Stimulated activated CD8-positive, alpha-beta memory T cell treated with anti-CD3 and anti-CD28 coated beads, Interleukin-7, amount 100 ng/mL, for 48 hours (primary cell): ENCODE data around the gene HOXD8.

Experiments
- DNase-seq, 2 donors: peaks; one replicate each; pipeline ENCODE4 v3.0.0-alpha.2; 2020; ENCODE audit warnings: low read depth in 1 of 2; ENCODE audit errors: extremely low read depth in 1 of 2

The HOXD8 gene

GRCh38 chr2:176128172-176128981 is 1.1 kb upstream of the HOXD8 start:
- no peak for DNase-seq

DNA sequence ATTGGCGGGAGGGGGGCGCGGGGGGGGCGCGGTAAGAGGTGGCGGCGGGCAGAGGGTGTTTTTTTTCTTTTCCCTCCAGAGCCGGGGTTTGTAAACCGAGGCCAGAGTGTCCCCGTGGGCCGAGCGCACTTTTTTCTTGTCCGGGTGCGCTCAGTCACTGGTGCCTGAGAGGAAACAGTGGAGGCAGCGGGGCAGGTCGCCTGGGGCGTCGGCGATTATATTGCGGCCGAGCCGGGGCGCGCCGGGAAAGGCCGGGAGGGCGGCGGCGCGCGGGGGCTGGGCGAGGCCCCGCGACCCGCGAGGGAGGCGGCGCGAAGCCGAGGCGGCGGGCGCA is 275 bp downstream of the HOXD8 start:
- DNase-seq = no peak

DNA sequence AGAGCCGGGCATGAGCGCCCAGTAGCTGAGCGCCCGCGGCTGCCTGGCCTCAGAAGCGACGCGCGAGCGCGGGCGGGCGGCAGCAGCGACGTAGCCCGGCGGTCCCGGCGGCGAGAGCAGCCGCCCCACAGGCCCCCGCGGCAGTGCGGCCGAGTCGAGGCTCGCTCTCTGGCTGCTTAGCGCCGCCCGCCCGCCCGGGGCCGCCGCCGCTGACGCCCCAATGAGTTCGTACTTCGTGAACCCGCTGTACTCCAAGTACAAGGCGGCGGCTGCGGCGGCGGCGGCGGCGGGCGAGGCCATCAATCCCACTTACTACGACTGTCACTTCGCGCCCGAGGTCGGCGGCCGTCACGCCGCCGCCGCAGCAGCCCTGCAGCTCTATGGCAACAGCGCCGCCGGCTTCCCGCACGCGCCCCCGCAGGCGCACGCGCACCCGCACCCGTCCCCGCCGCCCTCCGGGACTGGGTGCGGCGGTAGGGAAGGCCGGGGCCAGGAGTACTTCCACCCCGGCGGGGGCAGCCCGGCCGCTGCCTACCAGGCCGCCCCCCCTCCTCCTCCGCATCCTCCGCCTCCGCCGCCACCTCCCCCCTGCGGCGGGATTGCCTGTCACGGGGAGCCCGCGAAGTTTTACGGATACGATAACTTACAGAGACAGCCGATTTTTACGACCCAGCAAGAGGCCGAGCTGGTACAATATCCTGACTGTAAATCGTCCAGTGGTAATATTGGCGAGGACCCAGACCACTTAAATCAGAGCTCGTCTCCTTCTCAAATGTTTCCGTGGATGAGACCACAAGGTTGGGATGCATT is 847 bp downstream of the HOXD8 start:
- DNase-seq = no peak

DNA sequence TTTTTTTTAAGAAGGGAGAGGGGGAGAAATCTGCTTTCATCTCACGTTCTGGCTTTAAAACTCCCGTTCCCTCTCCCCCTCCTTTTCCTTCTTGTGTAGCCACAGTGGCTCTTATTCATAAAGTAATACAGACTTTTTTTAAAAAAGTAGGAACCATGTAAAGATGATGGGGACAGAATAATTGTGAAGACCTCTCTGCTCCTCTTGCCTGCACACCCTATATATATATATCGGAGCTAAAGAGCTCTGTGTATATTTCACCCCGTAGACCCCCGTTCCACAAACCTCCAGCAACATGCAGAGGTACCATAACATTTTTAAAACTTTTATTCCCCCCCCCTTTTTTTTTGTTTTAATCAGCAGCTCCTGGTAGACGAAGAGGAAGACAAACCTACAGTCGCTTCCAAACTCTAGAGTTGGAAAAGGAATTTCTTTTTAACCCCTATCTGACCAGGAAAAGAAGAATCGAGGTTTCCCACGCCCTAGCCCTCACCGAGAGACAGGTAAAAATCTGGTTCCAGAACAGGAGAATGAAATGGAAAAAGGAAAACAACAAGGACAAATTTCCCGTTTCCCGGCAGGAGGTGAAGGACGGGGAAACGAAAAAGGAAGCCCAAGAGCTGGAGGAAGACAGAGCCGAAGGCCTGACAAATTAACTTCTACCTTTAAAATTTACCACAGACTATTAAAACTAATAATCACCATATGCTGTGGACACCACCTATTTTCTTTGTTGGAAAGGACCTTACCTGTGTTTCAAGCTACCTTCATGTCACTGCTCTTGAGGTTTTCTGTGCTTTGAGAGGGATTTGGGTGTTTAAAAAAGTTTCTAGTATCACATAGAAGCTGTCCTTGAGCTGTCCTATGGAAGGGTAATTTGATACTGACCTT is 1.7 kb downstream of the HOXD8 start:
- DNase-seq = no peak

GRCh38 chr2:176131848-176132158 is 2.3 kb downstream of the HOXD8 start:
- no peak for DNase-seq

GRCh38 chr2:176132205-176133171 is 3.0 kb downstream of the HOXD8 start:
- no peak for DNase-seq

- DNase-seq = no peak
Measured at GRCh38 chr2:176133389-176133788, 3.9 kb downstream of the HOXD8 start.

DNA sequence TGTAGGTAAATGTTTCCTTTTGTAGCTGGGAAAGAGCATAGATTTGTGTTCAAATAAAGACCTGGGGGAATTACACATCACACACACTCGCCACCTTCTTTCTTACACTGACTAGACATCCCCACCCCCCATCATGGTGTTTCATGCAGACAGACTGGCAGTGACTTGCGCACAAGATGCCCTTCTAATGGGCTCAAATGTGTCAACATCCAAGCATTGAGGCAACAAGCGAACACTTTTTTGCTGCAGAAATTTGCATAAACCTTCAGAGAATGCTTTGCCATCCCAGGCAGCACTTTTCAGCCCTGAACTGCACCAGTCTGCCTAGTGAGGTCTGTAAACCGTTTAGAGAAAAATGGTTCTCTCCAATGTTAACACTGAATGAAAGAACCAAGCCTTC is 4.5 kb downstream of the HOXD8 start:
- DNase-seq = no peak

GRCh38 chr2:176135035-176135440 is 5.5 kb downstream of the HOXD8 start:
- DNase-seq = no peak

GRCh38 chr2:176136374-176137251 is 7.1 kb downstream of the HOXD8 start:
- DNase-seq = no peak

GRCh38 chr2:176137252-176137580 is 7.7 kb downstream of the HOXD8 start:
- no peak for DNase-seq

DNA sequence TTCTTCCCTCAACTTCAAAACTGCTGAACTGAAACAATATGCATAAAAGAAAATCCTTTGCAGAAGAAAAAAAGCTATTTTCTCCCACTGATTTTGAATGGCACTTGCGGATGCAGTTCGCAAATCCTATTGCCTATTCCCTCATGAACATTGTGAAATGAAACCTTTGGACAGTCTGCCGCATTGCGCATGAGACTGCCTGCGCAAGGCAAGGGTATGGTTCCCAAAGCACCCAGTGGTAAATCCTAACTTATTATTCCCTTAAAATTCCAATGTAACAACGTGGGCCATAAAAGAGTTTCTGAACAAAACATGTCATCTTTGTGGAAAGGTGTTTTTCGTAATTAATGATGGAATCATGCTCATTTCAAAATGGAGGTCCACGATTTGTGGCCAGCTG is 8.4 kb downstream of the HOXD8 start:
- no peak for DNase-seq

- no peak for DNase-seq
Measured at GRCh38 chr2:176138526-176138922, 9.0 kb downstream of the HOXD8 start.

GRCh38 chr2:176138923-176139660 is 9.6 kb downstream of the HOXD8 start:
- DNase-seq = no peak

GRCh38 chr2:176139661-176140512 is 10.4 kb downstream of the HOXD8 start:
- no peak for DNase-seq

DNA sequence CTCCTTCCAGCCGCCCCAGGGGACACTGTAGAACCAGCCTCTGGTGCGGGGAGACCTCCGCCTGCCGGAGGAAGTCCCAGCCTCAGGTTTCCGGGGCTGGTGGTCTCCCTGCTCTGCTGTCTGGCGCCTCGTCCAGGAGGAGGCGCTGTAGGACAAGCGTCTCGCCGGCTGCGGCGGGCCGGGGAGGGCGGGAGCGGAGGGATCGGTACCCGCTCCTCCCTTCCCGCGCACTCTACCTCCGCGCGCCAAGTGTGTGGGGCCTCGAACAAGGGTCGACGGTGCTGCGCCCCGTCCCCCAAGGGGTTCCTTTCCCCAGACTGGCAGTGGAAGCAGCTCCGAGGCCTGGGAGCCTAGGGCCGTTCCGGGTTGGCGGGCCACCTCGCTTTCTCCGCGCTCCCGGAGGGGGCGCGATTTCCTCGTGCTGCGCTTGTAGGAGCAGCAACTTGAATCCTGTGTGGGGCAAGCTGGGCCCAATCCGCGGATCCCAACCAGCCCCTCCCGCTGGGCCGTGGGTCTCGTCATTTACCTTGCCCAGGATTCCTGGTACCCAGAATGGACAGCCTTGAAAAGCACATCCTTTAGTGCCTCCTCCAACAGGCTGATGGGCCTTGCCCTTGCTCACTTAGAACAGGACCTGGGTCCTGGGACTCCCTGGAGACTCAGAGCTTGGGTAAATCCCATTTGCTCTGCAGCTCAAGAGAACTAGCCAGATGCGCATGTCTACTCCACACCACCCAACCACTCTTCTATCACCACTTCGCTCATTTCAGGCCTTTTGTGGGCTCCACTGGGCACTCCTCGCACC is 11.2 kb downstream of the HOXD8 start:
- peak; percentile 40 to 53 for DNase-seq

DNA sequence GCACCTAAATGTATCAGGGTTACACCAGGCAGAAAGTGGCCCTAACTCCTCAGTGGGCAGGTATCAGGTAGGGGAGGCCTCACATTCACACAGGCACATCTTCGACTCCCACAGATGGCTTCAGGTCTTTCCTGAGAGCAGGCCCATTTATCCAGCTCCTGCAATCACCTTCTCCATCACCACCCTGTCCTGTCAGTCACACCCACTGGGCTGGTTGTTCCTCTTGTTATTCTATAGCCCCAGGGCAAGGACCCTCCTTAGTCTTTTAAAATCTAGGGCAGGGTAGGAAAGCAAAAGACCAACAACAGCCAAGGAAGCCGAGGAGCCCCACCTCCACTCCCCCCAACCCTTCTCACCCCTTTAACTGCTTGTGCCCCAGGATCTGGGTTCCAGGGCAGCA is 12.8 kb downstream of the HOXD8 start:
- no peak for DNase-seq
